Endodermal cell (in vitro differentiated cells): ENCODE data around the gene ANKRD22. TPM values are rescaled to one million over a fixed set of nuclear protein-coding genes. Genes with fewer than 3 reads are reported as not detected.

Experiments used
- DNase-seq: peaks from one replicate; pipeline ENCODE4 v3.0.0-alpha.2; 2017
- H3K27ac ChIP-seq: 2 replicates; pipeline ENCODE4 v1.5.1; 2013; ENCODE audit warnings: mild to moderate bottlenecking, low read depth, low read length, moderate library complexity
- H3K27me3 ChIP-seq: 2 replicates; pipeline ENCODE4 v1.6.1; 2013; ENCODE audit warnings: mild to moderate bottlenecking, low read length, moderate library complexity; ENCODE audit not compliant: insufficient read depth, control insufficient read depth, poor library complexity, severe bottlenecking
- H3K36me3 ChIP-seq: 2 replicates; pipeline ENCODE4 v1.7.0; 2013; ENCODE audit warnings: mild to moderate bottlenecking, low read length, moderate library complexity; ENCODE audit not compliant: control insufficient read depth, insufficient read depth
- H3K4me1 ChIP-seq: one replicate; pipeline ENCODE4 v1.7.0; 2013; ENCODE audit warnings: low read length; ENCODE audit not compliant: control insufficient read depth, insufficient read depth
- H3K4me3 ChIP-seq: 2 replicates; pipeline ENCODE4 v1.5.1; 2013; ENCODE audit warnings: mild to moderate bottlenecking, low read length, moderate library complexity
- H3K9ac ChIP-seq: 2 replicates; pipeline ENCODE4 v1.6.1; 2013; ENCODE audit warnings: mild to moderate bottlenecking, low read length, moderate library complexity; ENCODE audit not compliant: poor library complexity, severe bottlenecking; ENCODE audit errors: extremely low read depth
- H3K9me3 ChIP-seq: 2 replicates; pipeline ENCODE4 v1.6.1; 2013; ENCODE audit warnings: mild to moderate bottlenecking, low read length, moderate library complexity; ENCODE audit not compliant: control insufficient read depth
- H3K27ac Mint-ChIP-seq: 2 replicates; pipeline ENCODE4 v1.8.0; 2020; ENCODE audit warnings: mixed read lengths
- H3K27me3 Mint-ChIP-seq: 2 replicates; pipeline ENCODE4 v1.8.0; 2021; ENCODE audit warnings: mild to moderate bottlenecking, mixed read lengths; ENCODE audit not compliant: insufficient read depth
- H3K36me3 Mint-ChIP-seq: 2 replicates; pipeline ENCODE4 v1.8.0; 2020; ENCODE audit warnings: low read depth, mixed read lengths
- H3K4me1 Mint-ChIP-seq: 2 replicates; pipeline ENCODE4 v1.8.0; 2020; ENCODE audit warnings: mixed read lengths
- H3K4me3 Mint-ChIP-seq: 2 replicates; pipeline ENCODE4 v1.8.0; 2020; ENCODE audit warnings: mild to moderate bottlenecking, moderate library complexity, mixed read lengths
- H3K9me3 Mint-ChIP-seq: 2 replicates; pipeline ENCODE4 v1.8.0; 2020; ENCODE audit warnings: mild to moderate bottlenecking, mixed read lengths
- CTCF ChIP-seq: fragments of 200-600 bp; sonication (generic); conservative IDR thresholded peaks from 2 replicates; pipeline ENCODE4 v1.5.0; 2021; ENCODE audit warnings: antibody characterized with exemption, mild to moderate bottlenecking
- WGBS, 2 experiments: methylation state at CpG; one replicate each; pipeline versions ENCODE4 v1.1.5 to v1.1.7; 2013; ENCODE audit warnings: missing lambda C conversion rate in 2 of 2, mixed read lengths in 1 of 2; ENCODE audit not compliant: insufficient coverage in 1 of 2, insufficient read length in 1 of 2; 5-methylcytosine and 5-hydroxymethylcytosine counted together
- total RNA-seq, 2 donors: library from RNA; stranded (reverse); fragmentation: NEBNext Ultra II Directional in 1 of 2; extraction: Animal tissue kit (Norgen Biotek cat#: 25700) in 1 of 2; gene quantifications; 2 replicates in 1 of 2; 3 replicates in 1 of 2; pipeline ENCODE4 v1.2.1, GENCODE V29; 2021

The ANKRD22 gene
- total RNA-seq, 2 donors from 2014 or later: not detected

- no peak overlapping the region for H3K4me3 ChIP-seq
- WGBS, 2 experiments: 96 to 97% methylated on average over 4 to 9 of the region's 9 CpGs
- Mint-ChIP-seq H3K9me3 (no peaks in the 10 kb centered on the region), H3K4me3 (no peak overlapping the region), H3K36me3 (no peaks in the 10 kb centered on the region), H3K4me1 (peaks cover 12% of the 10 kb centered on the region), H3K27ac (no peak overlapping the region), H3K27me3 (peaks cover 73% of the 10 kb centered on the region)
- no peaks in the 10 kb centered on the region for H3K9me3 ChIP-seq
- TF ChIP-seq CTCF: no peak
- peaks cover 95% of the 10 kb centered on the region for H3K27me3 ChIP-seq
- H3K36me3 ChIP-seq: no peaks in the 10 kb centered on the region
- no peaks in the 10 kb centered on the region for H3K4me1 ChIP-seq
- H3K27ac ChIP-seq: no peak overlapping the region
- DNase-seq: no peak
- H3K9ac ChIP-seq: no peak overlapping the region
Measured at GRCh38 chr10:88830643-88831268, 20.9 kb downstream of the ANKRD22 start.

GRCh38 chr10:88828310-88828709 is 23.3 kb downstream of the ANKRD22 start:
- H3K27me3 Mint-ChIP-seq: peaks cover 76% of the 10 kb centered on the region
- H3K9me3 ChIP-seq: no peaks in the 10 kb centered on the region
- DNase-seq: no peak
- H3K4me3 Mint-ChIP-seq: no peak overlapping the region
- peaks cover 9% of the 10 kb centered on the region for H3K4me1 Mint-ChIP-seq
- H3K4me3 ChIP-seq: no peak overlapping the region
- no peaks in the 10 kb centered on the region for H3K36me3 ChIP-seq
- H3K36me3 Mint-ChIP-seq: no peaks in the 10 kb centered on the region
- H3K27ac Mint-ChIP-seq: no peak overlapping the region
- peaks cover 90% of the 10 kb centered on the region for H3K27me3 ChIP-seq
- H3K27ac ChIP-seq: no peak overlapping the region
- 85% methylated on average over 1 of the region's 1 CpG; no CpG with 5 or more reads in 1 of the 2 experiments for WGBS, 2 experiments
- no peak for TF ChIP-seq CTCF
- no peak overlapping the region for H3K9ac ChIP-seq
- H3K4me1 ChIP-seq: no peaks in the 10 kb centered on the region
- H3K9me3 Mint-ChIP-seq: no peaks in the 10 kb centered on the region

GRCh38 chr10:88827671-88828070 is 24.0 kb downstream of the ANKRD22 start:
- DNase-seq: no peak
- H3K27me3 Mint-ChIP-seq: peaks cover 70% of the 10 kb centered on the region
- Histone ChIP-seq H3K27me3 (peaks cover 89% of the 10 kb centered on the region), H3K9me3 (no peaks in the 10 kb centered on the region), H3K9ac (no peak overlapping the region), H3K27ac (no peak overlapping the region), H3K36me3 (no peaks in the 10 kb centered on the region), H3K4me1 (no peaks in the 10 kb centered on the region), H3K4me3 (no peak overlapping the region)
- H3K9me3 Mint-ChIP-seq: no peaks in the 10 kb centered on the region
- H3K36me3 Mint-ChIP-seq: no peaks in the 10 kb centered on the region
- no peak overlapping the region for H3K4me3 Mint-ChIP-seq
- WGBS, 2 experiments: 95% methylated on average over 2 of the region's 2 CpGs; no CpG with 5 or more reads in 1 of the 2 experiments
- H3K4me1 Mint-ChIP-seq: peaks cover 6% of the 10 kb centered on the region
- H3K27ac Mint-ChIP-seq: no peak overlapping the region
- no peak for TF ChIP-seq CTCF
